HG03457 (cell line): ENCODE measurements around the gene KIF3B.
"Not testable (repeated sequence)": the region's sequence is repeated elsewhere in the genome, so short reads cannot be mapped to it uniquely, and the experiment has no call there.

Experiments
- ATAC-seq: cut with Tn5 transposase; IDR thresholded peaks from one replicate; pipeline ENCODE4 v1.9.1; 2021; ENCODE audit warnings: moderate number of reproducible peaks; ENCODE audit not compliant: unreplicated experiment

Gene KIF3B

GRCh38 chr20:32292548-32292947, 15.1 kb downstream of the KIF3B start:
- no peak for ATAC-seq

GRCh38 chr20:32294071-32294470, 16.6 kb downstream of the KIF3B start:
- no peak for ATAC-seq

- ATAC-seq: no peak
These were observed 19.0 kb downstream of the KIF3B start for GRCh38 chr20:32296412-32296811.

- no peak for ATAC-seq
These were observed 19.5 kb downstream of the KIF3B start for GRCh38 chr20:32296819-32297420.

GRCh38 chr20:32297439-32297838, 20.0 kb downstream of the KIF3B start:
- no peak for ATAC-seq

GRCh38 chr20:32300647-32301046, 23.2 kb downstream of the KIF3B start:
- no peak for ATAC-seq

- no peak for ATAC-seq
These were observed 24.5 kb downstream of the KIF3B start for GRCh38 chr20:32301719-32302506.

GRCh38 chr20:32302507-32302872, 25.0 kb downstream of the KIF3B start:
- ATAC-seq: no peak

- ATAC-seq: no peak
These were observed 26.8 kb downstream of the KIF3B start for GRCh38 chr20:32304131-32304746.

- ATAC-seq: no peak
These were observed 35.4 kb downstream of the KIF3B start for GRCh38 chr20:32312718-32313424.

- ATAC-seq: no peak
These were observed 37.3 kb downstream of the KIF3B start for GRCh38 chr20:32314768-32315167.

- no peak for ATAC-seq
These were observed 37.9 kb downstream of the KIF3B start for GRCh38 chr20:32315399-32315798.

GRCh38 chr20:32315891-32316290, 38.4 kb downstream of the KIF3B start:
- no peak for ATAC-seq

- no peak for ATAC-seq
These were observed 39.2 kb downstream of the KIF3B start for GRCh38 chr20:32316667-32317066.

- no peak for ATAC-seq
These were observed 41.6 kb downstream of the KIF3B start for GRCh38 chr20:32319100-32319499.

- ATAC-seq: no peak
These were observed 42.9 kb downstream of the KIF3B start for GRCh38 chr20:32320305-32320704.

GRCh38 chr20:32321390-32321789, 43.9 kb downstream of the KIF3B start:
- ATAC-seq: no peak

GRCh38 chr20:32322260-32322659, 44.8 kb downstream of the KIF3B start:
- ATAC-seq: not testable (repeated sequence)

GRCh38 chr20:32323761-32324160, 46.3 kb downstream of the KIF3B start:
- not testable (repeated sequence) for ATAC-seq

- no peak for ATAC-seq
These were observed 48.5 kb downstream of the KIF3B start for GRCh38 chr20:32325706-32326503.

- ATAC-seq: no peak
These were observed 49.0 kb downstream of the KIF3B start for GRCh38 chr20:32326504-32326845.
